H9 (cell line): ENCODE measurements around the gene ARPC5. TPM values are rescaled to one million over a fixed set of nuclear protein-coding genes. Genes with fewer than 3 reads are reported as not detected.

Source experiments
- DNase-seq: peaks from one replicate; pipeline ENCODE4 v3.0.0-alpha.2; 2017
- H2AFZ ChIP-seq: one replicate; pipeline ENCODE4 v1.6.1; 2013; ENCODE audit warnings: mild to moderate bottlenecking, low read length, control low read depth, moderate library complexity
- H2AK5ac ChIP-seq: 2 replicates; pipeline ENCODE4 v1.6.1; 2013; ENCODE audit warnings: low read length, control low read depth, mixed read lengths; ENCODE audit not compliant: insufficient read length
- H2BK120ac ChIP-seq: one replicate; pipeline ENCODE4 v1.6.1; 2013; ENCODE audit warnings: low read depth, mild to moderate bottlenecking, low read length, control low read depth, inconsistent platforms; ENCODE audit not compliant: poor library complexity, severe bottlenecking
- H2BK12ac ChIP-seq: 2 replicates; pipeline ENCODE4 v1.6.1; 2013; ENCODE audit warnings: low read length, control low read depth, mixed read lengths, low read depth; ENCODE audit not compliant: insufficient read length
- H2BK15ac ChIP-seq: 2 replicates; pipeline ENCODE4 v1.6.1; 2013; ENCODE audit warnings: low read depth, low read length, control low read depth
- H2BK20ac ChIP-seq: one replicate; pipeline ENCODE4 v1.6.1; 2013; ENCODE audit warnings: low read depth, mild to moderate bottlenecking, low read length, control low read depth, inconsistent platforms; ENCODE audit not compliant: poor library complexity, severe bottlenecking
- H2BK5ac ChIP-seq: 2 replicates; pipeline ENCODE4 v1.6.1; 2013; ENCODE audit warnings: low read length, control low read depth, mixed read lengths; ENCODE audit not compliant: insufficient read length
- H3K14ac ChIP-seq: 2 replicates; pipeline ENCODE4 v1.6.1; 2013; ENCODE audit warnings: low read length, control low read depth; ENCODE audit not compliant: insufficient read depth
- H3K18ac ChIP-seq: 2 replicates; pipeline ENCODE4 v1.6.1; 2013; ENCODE audit warnings: low read depth, mild to moderate bottlenecking, mixed read lengths, low read length, control low read depth; ENCODE audit not compliant: insufficient read length
- H3K23ac ChIP-seq: 2 replicates; pipeline ENCODE4 v1.6.1; 2013; ENCODE audit warnings: low read length, control low read depth, mixed read lengths, low read depth; ENCODE audit not compliant: insufficient read length
- H3K23me2 ChIP-seq: 2 replicates; pipeline ENCODE4 v1.6.1; 2013; ENCODE audit warnings: low read depth, mild to moderate bottlenecking, mixed read lengths, low read length, control low read depth; ENCODE audit not compliant: insufficient read length, poor library complexity, severe bottlenecking
- H3K27ac ChIP-seq: 2 replicates; pipeline ENCODE4 v1.5.1; 2013; ENCODE audit warnings: low read length, control low read depth, mixed read lengths, low read depth; ENCODE audit not compliant: insufficient read length
- H3K27me3 ChIP-seq: 2 replicates; pipeline ENCODE4 v1.6.1; 2013; ENCODE audit warnings: low read length, control low read depth, inconsistent platforms; ENCODE audit not compliant: insufficient read depth
- H3K4ac ChIP-seq: 2 replicates; pipeline ENCODE4 v1.6.1; 2013; ENCODE audit warnings: low read depth, mild to moderate bottlenecking, control low read depth, inconsistent platforms, low read length, moderate library complexity
- H3K4me1 ChIP-seq: 2 replicates; pipeline ENCODE4 v1.6.1; 2013; ENCODE audit warnings: low read length, control low read depth, inconsistent platforms; ENCODE audit not compliant: insufficient read depth
- H3K4me2 ChIP-seq: 2 replicates; pipeline ENCODE4 v1.6.1; 2013; ENCODE audit warnings: low read length, control low read depth, mixed read lengths; ENCODE audit not compliant: insufficient read length, insufficient read depth
- H3K56ac ChIP-seq: 2 replicates; pipeline ENCODE4 v1.6.1; 2013; ENCODE audit warnings: low read depth, mild to moderate bottlenecking, mixed read lengths, low read length, control low read depth; ENCODE audit not compliant: insufficient read length
- H3K79me1 ChIP-seq: 2 replicates; pipeline ENCODE4 v1.6.1; 2013; ENCODE audit warnings: low read depth, mild to moderate bottlenecking, moderate library complexity, low read length, control low read depth, inconsistent platforms; ENCODE audit not compliant: insufficient read depth, poor library complexity, severe bottlenecking
- H3K79me2 ChIP-seq: 2 replicates; pipeline ENCODE4 v1.6.1; 2013; ENCODE audit warnings: low read length, control low read depth, inconsistent platforms; ENCODE audit not compliant: insufficient read depth
- H3K9ac ChIP-seq: 2 replicates; pipeline ENCODE4 v1.6.1; 2013; ENCODE audit warnings: low read length, control low read depth, mixed read lengths; ENCODE audit not compliant: insufficient read length; ENCODE audit errors: extremely low read depth
- H3K9me3 ChIP-seq: one replicate; pipeline ENCODE4 v1.6.1; 2013; ENCODE audit warnings: low read depth, low read length, inconsistent platforms; ENCODE audit not compliant: control insufficient read depth
- H3T11ph ChIP-seq: one replicate; pipeline ENCODE4 v1.6.1; 2013; ENCODE audit warnings: mild to moderate bottlenecking, low read length, control low read depth, inconsistent platforms
- H4K20me1 ChIP-seq: one replicate; pipeline ENCODE4 v1.6.1; 2013; ENCODE audit not compliant: control insufficient read depth, insufficient read length, insufficient read depth
- H4K5ac ChIP-seq: 2 replicates; pipeline ENCODE4 v1.6.1; 2013; ENCODE audit warnings: low read depth, mild to moderate bottlenecking, mixed read lengths, low read length, control low read depth; ENCODE audit not compliant: insufficient read length
- H4K8ac ChIP-seq: replicated peaks from 2 replicates; pipeline ENCODE4 v1.6.1; 2013; ENCODE audit warnings: low read length, control low read depth, mixed read lengths, low read depth; ENCODE audit not compliant: insufficient read length
- H4K91ac ChIP-seq: 2 replicates; pipeline ENCODE4 v1.6.1; 2013; ENCODE audit warnings: low read depth, mild to moderate bottlenecking, moderate library complexity, mixed read lengths, low read length, control low read depth; ENCODE audit not compliant: insufficient read length
- H3K27ac Mint-ChIP-seq, 3 experiments: 2 replicates in 2 of 3; 3 replicates in 1 of 3; pipeline ENCODE4 v1.8.0; 2020 to 2021; ENCODE audit warnings: mixed read lengths in 3 of 3, mild to moderate bottlenecking in 1 of 3, moderate library complexity in 1 of 3
- H3K27me3 Mint-ChIP-seq: 2 replicates; pipeline ENCODE4 v1.8.0; 2021; ENCODE audit warnings: low read depth, mild to moderate bottlenecking, moderate library complexity, mixed read lengths
- H3K36me3 Mint-ChIP-seq, 3 experiments: 2 replicates in 2 of 3; 3 replicates in 1 of 3; pipeline ENCODE4 v1.8.0; 2020 to 2021; ENCODE audit warnings: low read depth in 3 of 3, mixed read lengths in 3 of 3; ENCODE audit not compliant: insufficient read depth in 1 of 3
- H3K4me1 Mint-ChIP-seq, 2 experiments: 2 replicates each; pipeline ENCODE4 v1.8.0; 2020; ENCODE audit warnings: mixed read lengths in 2 of 2
- H3K4me3 Mint-ChIP-seq, 2 experiments: 2 replicates in 1 of 2; 3 replicates in 1 of 2; pipeline ENCODE4 v1.8.0; 2020 to 2021; ENCODE audit warnings: mild to moderate bottlenecking in 2 of 2, mixed read lengths in 2 of 2, moderate library complexity in 1 of 2
- H3K9me3 Mint-ChIP-seq, 2 experiments: 2 replicates in 1 of 2; 3 replicates in 1 of 2; pipeline ENCODE4 v1.8.0; 2020; ENCODE audit warnings: mild to moderate bottlenecking in 2 of 2, mixed read lengths in 2 of 2, moderate library complexity in 1 of 2
- CTCF ChIP-seq: fragments of 200-600 bp; sonication (generic); conservative IDR thresholded peaks from 3 replicates; pipeline ENCODE4 v1.8.0; 2021; ENCODE audit warnings: antibody characterized with exemption, mild to moderate bottlenecking
- WGBS: extraction: QIAGEN DNeasy Blood & Tissue Kit; methylation state at CpG from one replicate; pipeline ENCODE4 v1.1.7; 2013; ENCODE audit warnings: missing lambda C conversion rate, low lambda C conversion rate, mixed read lengths; ENCODE audit not compliant: insufficient read length; ENCODE audit errors: extremely low coverage; 5-methylcytosine and 5-hydroxymethylcytosine counted together
- total RNA-seq: library from RNA; stranded (reverse); gene quantifications from 2 replicates; pipeline ENCODE4 v1.2.1, GENCODE V29; 2021

The ARPC5 gene
- total RNA-seq, 1 experiment from 2014 or later, result 67.7 TPM

- Mint-ChIP-seq H3K36me3 (peaks cover under 1 to 8% (median 1%) of the 10 kb centered on the region in 3 experiments; a peak in 5 of 7 replicates), H3K4me1 (peaks cover 36 to 37% of the 10 kb centered on the region in 2 experiments), H3K27ac (peak overlapping the region in 2 of 3 experiments; percentile 27 to 37; a peak in 2 of 7 replicates), H3K9me3 (no peaks in the 10 kb centered on the region), H3K4me3 (no peak overlapping the region), H3K27me3 (no peaks in the 10 kb centered on the region)
- no CpG with 5 or more reads among the region's 10 CpGs for WGBS
- H3K9me3 ChIP-seq, result no peaks in the 10 kb centered on the region
- no peak overlapping the region for H3K27ac ChIP-seq
- H3K27me3 ChIP-seq, result no peaks in the 10 kb centered on the region
- no peak overlapping the region for H3K18ac ChIP-seq
- H2BK5ac ChIP-seq, result no peak overlapping the region
- no peak overlapping the region for H2AK5ac ChIP-seq
- H4K5ac ChIP-seq, result no peak overlapping the region
- peak; percentile 55 for DNase-seq
- no peak overlapping the region for H3K4ac ChIP-seq
- no peak overlapping the region for H2BK120ac ChIP-seq
- H4K8ac ChIP-seq, result no peak overlapping the region
- no peak overlapping the region for H2BK12ac ChIP-seq
- no peaks in the 10 kb centered on the region for H3K79me1 ChIP-seq
- no peaks in the 10 kb centered on the region; the same call in 1 of the 2 replicates for H3K4me1 ChIP-seq
- H3K79me2 ChIP-seq, result no peaks in the 10 kb centered on the region
- no peak overlapping the region for H2BK20ac ChIP-seq
- no peaks in the 10 kb centered on the region for H4K20me1 ChIP-seq
- H3K14ac ChIP-seq, result no peak overlapping the region
- no peak overlapping the region for H3K23ac ChIP-seq
- no peak overlapping the region for H3K9ac ChIP-seq
- H3K4me2 ChIP-seq, result no peak overlapping the region
- no peak overlapping the region for H3K56ac ChIP-seq
- H3K23me2 ChIP-seq, result no peaks in the 10 kb centered on the region
- peak; percentile 90 for TF ChIP-seq CTCF
- no peak overlapping the region for H4K91ac ChIP-seq
- H3T11ph ChIP-seq, result no peak overlapping the region
- H2AFZ ChIP-seq, result no peak overlapping the region
- no peak overlapping the region for H2BK15ac ChIP-seq
These were observed 12.4 kb downstream of the ARPC5 start for GRCh38 chr1:183622884-183623785.
